Fibroblast of skin of left quadriceps (primary cell): ENCODE results near the gene SLC29A3.

ENCODE experiments used
- DNase-seq, 2 experiments: peaks; one replicate each; pipeline ENCODE4 v3.0.0-alpha.2; 2013; ENCODE audit warnings: low read depth in 2 of 2

SLC29A3 gene

DNA sequence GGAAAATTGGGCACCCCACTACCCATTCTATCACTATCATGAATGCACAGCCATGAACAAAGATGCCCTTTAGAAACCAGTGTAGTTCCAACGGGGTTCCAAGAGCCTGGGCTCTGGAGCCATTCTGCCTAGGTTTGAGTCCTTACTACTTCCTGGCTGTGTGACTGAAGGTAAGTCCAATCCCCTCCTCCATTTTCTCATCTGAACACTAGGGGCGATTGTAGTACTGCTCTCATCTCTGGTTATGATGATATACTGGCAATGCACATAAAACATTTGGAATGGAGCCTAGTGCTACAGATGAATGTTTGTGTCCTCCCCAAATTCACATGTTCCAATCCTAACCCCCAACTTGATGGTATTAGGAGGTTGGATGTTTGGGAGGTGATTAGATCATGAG is 49.6 kb downstream of the SLC29A3 start:
- no peak for DNase-seq

DNA sequence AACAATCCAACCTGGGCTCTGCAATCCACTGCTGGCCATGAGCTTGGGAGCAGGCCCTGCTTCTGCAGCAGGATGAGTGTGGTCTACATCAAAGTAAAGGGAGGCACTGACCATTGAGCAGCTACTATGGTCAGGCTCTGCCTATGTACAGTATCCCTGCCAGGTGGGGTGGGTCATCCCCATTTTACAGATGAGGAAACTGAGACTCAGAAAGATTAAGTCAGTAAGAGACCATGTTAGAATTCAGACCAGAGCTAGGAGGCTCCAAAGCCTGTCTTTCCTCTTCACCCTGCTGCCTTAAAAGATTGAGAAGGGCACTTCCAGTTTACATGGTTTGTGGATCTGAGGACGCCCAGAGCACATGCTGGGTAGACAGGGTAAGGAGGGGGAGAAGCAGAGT is 50.5 kb downstream of the SLC29A3 start:
- no peak for DNase-seq

DNA sequence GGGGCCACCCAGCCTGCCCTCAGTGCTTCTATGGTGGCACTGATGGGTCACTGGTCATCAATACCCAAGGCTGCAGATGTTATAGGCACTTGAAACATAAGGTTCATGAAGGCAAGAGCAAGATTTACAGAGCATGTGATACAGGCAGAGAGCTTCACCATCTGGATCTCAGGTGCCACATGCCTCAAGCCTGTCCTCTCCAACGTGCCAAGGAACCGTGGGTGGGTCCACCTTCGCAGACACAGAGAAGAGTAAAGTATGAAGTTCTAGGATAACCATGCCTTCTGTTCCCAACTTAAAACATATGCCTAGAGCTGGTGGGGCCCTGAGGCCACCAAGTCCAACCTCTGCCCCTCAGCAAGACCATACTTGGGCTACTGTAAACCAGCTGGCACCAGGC is 51.0 kb downstream of the SLC29A3 start:
- DNase-seq: no peak

DNA sequence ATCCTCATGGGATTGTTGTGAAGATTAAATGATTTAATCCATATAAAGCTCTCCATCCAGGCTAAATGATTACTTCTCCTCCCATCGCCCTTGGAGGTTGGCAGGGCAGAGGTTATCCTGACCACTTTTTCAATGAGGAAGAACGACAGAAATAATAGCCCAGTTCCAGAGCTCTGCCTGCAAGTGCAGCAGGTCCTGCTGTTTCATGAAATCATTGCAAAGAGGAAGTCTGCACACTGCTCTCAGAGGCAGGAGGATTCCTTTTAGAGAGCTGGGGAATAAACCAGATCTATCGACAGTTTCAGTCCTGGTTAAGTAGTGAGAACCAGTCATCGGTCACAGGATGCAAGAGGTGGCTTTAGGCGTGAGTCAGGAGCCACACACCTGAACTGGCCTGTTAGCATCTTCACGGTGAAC is 52.7 kb downstream of the SLC29A3 start:
- no peak for DNase-seq

DNA sequence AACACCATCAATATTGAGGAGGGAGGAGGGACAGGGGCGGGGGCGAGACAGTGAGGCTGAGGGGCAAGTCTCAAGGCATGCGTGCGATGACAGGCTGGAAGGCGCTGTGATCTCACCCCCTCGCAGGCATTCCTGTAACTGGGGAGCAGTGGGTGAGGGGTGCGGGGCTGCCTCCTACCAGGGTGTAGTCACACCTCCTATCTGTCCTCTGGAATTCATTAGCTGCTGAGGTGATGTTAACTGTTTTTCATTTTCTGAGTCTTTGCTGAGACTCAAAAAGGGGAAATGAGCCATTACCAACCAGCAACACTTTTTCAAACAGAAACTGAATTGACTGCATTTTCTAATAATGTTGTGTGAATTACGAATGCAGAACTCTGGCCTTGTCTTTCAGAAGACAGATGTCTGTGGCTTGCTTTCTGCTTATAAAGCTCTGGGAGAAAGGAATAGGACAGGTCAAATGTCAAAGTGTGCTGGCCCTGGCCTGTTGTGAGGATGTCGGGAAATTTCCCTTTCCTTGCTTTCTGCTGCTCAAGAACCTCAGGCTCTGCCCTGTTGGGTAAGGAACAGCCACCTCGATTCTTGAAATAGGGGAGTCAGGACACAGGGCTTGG is 53.9 kb downstream of the SLC29A3 start:
- DNase-seq: peak; percentile 16 to 20

DNA sequence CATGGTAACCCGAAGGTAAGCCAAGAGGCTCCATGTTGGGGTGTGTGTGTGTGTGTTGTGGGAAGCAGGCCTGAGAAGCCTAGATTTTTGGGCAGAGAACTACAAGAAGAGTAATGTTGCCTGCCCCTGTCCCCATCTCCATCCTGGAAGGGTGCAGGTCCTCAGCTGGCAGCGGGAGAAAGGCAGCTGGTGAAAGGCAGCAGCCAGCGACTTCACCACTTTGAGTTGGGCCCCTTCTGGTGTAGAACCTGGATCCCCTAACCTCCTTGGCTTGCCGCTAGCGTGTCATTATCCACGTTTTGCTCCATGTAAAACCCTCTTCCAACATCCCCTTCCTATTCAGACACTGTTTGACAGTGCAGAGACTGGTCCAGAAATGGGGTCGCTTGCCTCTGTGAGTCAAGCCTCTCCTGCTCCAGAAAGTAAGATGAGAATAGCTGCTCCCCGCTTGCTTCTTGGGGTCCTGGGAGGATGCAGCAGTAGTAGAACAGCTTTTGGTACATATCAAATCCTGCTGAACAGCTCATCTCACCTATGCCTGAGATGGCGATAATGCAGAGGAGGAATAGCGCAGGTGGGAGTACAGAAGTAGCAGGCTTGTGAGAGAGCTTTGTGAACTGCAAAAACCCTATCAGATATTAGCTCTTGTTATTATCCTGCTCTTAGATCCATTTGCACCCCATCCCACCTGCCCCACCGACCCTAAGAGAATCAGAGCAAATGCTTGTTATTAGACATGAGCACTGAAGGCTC is 55.6 kb downstream of the SLC29A3 start:
- DNase-seq: no peak

DNA sequence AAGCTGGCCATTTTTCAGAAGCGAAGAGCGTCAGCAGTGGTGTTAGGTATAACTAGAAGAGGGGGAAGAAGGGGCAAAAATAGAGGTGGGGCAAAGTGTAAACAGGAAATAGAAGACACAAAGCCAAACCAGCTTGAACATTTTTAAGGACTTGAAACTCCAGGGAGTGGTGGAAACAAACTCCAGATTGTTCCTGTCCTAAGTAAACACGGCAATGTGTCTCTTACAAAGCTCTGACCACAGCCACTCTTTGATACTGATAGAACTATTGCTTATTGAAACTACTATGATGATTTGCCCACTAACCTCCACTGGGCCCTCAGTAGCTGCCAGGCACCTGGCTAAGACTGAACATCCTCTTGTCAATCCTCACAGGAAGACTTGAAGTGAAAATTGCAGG is 56.9 kb downstream of the SLC29A3 start:
- DNase-seq: no peak

DNA sequence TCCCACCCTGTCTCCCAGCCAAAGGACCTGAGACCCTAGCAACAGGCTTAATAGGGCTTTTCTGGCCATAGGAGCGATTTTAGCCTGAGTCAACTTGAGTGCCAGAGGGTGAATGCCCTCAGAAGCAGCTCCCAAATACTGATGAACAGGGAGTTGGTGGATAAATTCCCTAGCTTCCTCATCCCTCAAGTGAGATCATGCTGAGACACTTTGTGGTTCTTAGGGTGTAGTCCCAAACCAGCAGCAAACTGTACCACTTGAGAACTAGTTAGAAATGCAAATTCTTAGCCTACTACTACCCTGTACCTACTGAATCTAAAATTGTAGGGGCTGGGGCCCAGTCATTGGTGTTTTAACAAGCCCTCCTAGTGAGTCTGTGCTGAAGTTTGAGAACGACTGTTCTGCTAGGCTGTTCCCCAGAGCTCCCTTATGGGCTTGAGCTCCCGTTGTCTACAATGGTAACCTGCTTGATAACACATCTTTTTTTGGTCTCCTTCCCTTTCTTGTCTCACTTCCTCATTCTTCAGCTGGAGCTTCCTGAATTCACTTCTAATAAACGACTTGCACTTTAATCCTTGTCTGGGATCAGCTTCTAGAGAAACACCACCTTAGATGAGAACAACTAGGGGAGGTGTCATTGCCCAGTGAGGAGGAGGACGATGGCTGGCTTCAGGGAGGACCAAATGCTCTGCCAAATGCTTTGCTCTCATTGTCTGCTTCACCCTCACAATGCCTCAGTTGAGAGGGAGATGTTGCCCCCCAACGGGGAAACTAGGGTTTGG is 59.5 kb downstream of the SLC29A3 start:
- DNase-seq: no peak

DNA sequence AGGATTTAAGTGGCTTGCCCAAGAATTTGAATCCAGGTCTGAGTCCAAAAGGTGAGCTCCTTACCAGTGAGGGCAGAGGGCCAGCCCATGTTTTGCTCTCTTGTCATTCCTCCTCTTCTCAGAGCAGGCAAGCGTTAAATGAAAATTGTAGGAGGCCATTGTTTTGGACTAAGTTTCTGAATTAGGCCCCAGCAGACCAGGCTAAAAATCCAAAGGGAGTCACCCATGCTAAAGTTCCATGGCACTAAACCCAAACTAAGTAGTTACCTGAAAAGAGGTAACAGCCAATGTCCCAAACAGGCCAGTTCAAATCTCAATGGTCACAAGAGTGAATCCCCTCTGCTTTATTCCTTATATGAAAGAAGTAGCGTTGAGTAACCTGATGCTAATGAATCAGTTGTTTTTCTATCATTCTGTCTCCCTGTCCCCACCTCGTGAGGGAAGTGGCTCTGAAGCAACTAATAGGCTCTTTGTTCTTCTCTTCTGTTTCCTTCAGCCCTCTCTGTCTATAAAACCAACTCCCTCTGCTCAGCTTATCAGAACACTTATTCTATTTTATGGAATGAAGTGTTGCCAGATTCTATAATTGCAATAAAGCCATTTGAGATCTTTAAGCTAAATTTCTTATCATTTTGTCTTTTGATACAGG is 60.2 kb downstream of the SLC29A3 start:
- no peak for DNase-seq

DNA sequence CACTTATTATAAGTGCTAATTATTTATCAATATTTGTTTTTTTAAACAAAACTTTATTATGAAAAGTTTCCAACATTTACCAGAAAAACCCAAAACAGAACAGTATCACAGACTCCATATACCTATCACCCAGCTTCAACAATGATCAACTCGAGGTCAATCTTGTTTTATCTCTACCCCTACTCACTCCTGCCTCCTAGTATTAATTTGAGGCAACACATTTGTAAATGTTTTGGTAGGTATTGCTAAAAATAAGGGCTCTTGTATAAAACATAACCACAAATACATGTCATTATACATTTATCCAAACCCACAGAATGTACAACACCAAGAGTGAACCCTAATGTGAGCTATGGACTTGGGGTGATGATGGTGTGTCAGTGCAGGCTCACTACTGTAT is 61.8 kb downstream of the SLC29A3 start:
- DNase-seq: no peak

DNA sequence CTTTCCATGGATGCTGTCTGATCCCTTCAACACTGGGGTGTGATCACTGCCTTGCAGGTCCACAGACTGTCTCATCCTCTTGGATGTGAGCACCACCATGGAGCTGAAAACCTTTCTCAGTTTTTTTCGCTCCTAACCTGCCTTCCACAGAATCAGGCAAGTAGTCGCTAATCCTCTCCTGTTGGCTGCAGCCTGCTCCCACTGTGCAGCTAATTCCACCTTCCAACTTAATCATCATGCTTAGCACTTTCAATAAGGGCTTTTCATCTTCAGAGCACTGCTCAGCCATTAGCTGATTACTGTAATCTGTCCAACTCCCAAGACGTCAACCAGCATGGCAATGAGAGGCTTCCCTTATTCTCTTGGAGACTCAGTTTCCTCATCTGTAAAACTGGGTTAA is 62.6 kb downstream of the SLC29A3 start:
- DNase-seq: no peak

DNA sequence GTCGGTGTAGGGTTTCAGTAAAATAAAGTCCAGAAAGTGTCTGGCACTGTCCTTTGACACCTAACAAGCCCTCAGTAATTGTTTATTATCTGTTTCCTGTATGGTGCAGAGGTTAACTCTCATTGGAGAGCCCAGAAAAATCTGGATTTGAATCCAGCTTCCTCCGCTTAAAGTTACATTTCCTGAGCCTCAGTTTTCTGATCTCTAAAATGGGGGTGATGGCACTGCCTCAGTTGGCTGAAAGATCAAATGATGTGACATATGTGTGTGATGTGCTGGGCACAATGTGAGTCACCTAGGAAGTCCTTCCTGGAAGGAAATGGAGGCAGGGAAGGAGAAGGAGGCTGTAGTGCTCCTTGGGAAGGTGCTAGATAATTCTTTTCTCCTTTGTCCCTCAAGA is 63.0 kb downstream of the SLC29A3 start:
- DNase-seq: no peak

DNA sequence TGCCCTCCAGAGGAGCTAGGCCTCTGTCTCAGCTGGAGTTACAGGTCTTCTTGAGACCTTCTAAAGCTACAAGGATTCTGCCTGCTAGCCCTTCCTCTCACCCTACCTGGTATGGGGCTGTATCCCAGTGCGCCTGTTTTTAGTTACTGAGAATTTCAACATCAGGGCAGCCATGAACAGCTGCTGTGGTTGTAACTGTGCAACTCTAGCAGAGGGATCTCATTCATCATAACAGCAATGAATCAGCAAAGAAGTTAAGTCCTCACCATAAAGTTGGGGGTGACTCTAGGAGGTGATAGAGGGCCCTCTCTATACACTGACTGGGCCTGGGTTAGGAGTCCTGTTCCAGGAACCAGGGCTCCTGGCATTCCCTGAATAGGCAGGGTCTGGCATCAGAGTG is 63.7 kb downstream of the SLC29A3 start:
- DNase-seq: peak in 1 of 2 experiments; percentile 13

DNA sequence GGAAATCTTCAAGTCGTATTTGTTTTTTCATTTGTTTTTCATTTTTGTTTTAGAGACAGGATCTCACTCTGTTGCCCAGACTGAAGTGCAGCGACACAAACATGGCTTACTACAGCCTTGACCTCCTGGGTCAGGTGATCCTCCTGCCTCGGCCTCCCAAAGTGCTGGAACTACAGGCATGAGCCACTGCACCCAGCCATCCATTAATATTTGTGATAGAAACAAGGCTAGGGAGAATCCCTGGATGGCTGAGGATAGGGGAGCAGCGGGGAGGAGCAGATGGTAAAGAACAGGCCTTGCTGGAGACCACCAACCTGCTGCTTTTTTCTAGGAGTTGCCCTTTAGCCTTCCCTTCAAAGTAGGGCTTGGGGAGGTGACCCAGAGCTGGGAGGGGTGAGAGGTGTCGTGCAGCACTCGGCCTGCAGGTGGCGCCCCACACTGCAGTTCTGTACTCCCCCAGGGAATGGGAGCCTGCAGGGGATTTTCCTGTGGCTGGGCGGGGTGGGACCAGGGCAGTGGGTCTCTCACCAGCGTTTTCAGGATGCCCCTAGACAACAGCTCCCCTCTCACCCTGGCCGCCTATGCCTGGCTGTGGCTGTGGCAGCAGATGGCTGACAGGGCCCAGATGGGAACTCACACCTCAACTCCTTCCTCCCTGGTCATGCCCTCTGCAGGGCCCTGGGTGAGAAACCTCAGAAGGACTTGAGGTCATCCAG is 65.1 kb downstream of the SLC29A3 start:
- DNase-seq: no peak

DNA sequence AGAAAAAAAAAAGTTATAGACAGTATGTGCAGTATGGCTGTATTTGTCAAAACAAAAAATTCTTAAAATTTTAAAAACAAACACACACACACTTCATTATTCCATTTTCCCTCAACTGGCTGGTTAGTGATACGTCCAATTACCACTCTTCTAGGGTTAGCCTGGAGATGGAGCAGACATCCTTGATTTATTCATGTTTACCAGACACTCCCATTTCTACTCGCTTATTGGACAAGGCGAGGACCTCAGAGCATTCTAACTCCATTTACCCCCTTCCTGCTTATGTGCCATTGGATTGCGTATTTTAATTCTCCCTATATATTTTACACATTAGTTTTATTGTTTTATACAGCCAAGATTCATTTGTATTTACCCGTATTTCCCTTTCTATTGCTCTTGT is 69.1 kb downstream of the SLC29A3 start:
- no peak for DNase-seq

DNA sequence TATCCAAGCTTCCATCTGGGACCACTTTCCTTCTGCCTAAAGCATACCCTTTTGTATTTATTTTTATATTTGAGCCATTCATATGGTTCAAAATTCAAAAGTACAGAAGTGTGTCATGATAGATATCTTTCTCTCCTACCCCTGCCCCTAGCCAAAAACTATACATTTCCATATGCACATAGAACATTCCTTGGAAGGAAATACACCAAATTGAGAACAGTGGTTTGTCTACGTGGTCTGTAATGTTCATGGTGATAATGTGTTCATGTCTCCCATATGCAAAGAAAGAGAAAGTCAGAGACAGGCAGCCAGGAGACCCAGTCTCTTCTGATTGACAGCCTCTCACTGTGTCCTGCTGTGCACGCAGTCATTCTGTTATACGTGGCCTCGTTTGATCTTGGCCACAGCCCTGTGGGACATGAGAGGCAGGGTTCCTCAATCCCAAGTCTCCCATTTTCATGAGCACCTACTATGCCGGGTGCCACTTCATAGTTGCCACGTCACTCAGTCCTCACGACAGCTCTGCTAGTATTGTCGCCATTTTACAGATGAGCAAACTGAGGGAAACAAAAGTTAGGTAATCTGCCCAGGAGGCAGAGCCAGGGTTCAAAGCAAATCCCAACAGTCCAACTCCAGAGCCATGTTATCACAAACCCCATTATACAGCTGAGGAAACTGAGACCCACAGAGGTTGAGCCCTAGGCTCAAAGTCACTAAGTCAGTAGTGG is 69.7 kb downstream of the SLC29A3 start:
- DNase-seq: no peak

DNA sequence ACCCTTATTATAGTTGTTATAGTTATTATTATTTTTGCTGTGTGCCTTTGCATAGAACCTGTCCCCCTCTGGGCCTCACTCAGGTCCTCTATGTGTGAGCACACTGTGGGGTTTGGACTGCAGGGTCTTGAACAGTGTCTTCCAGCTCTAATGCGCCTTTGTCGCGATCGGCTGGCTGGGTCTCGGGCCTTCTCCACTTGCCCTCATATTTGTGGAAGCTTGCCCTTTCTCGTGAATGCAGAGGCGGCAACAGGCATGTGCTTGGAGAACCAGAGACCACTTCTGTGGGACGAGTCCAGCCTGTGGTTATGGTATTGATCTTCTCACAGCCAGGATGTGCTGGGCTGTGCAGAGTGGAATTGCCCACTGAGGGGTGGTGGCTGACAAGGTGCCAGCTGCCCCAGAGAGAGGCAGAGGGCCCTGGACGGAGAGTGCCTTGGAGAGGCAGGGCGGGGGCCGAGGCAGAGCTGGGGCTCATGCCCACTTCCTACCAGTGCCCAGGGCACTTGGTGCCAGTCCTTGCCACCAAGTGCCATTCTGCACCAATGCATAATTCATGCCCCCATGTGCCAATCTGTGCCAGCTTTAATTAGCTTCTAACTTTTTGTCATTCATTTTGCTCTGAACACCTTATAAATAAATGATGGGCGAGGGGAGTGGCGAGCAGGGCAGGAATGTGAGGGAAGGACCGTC is 70.9 kb downstream of the SLC29A3 start:
- DNase-seq: no peak

DNA sequence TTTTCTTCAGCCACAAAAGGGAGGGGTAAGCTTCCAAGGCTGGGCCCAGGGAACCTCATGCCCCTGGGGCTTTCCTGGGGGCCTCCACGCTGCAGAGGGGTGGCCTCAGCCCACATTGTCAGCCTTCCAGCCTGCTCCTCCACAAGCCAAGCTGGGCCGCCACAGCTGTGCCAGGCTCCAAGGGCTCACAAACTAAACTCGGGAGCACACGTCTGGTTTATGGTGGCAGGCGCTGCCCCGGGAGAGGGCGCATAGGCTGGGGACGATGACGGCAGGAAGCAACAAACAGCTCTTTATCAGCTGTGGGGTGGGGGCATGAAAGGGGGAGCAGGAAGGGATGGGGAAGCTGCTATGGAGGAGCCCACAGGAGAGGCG is 71.4 kb downstream of the SLC29A3 start:
- no peak for DNase-seq

DNA sequence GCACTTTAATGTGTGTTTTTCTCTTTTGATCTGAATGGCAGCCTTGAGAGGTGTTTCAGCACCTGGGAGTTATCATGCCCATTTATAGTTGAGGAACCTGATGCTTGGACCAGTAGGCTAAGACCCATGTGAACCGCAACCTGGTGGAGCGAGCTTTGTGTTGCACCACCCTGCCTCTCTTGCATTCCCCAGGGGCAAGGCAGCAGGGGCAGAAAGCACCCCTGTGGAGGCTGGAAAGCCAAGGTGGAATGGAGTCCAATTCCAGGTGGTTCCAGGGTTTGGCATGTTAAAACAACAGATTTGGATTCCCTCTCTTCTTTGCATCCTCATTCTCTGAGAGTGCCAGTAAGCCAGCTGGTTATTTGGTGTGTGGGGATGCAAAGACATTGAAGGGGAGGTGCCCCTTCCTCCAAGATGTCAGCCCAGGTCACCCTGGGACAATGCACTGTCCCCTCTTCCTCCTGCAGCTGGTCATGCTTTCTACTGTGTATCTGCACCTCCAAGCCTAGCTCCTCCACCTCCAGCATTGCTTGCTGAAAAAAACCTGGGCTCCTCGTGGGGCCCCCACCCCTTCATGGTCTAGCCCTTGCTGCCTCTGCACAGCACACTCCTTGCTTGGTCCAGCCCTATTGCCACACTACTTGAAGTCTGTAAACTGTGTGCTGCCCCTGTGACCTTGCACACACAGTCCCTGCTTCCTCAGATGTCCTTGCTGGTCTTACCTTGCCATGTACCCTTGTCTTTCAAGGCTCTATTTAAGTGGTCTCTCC is 72.0 kb downstream of the SLC29A3 start:
- no peak for DNase-seq

DNA sequence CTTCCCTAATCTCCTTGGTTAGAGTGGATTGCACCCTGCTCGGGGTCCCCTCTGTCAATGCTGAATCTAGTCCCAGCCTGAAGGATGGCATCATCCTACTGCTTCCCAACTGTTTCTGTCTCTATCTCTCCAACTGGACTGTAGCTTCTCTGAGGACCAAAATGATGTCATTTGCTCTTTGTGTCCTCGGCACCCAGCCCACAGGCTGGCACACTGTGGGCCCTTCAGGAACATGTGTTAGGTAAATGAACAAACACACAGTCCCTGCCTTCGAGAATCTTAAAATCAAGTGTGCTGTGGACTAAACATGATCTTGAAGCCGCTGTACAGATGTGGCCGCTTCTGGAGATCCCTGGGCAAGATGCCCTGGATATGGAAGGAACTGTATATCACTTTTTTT is 72.6 kb downstream of the SLC29A3 start:
- no peak for DNase-seq
